GM23338 (cell line): ENCODE data around the gene SASH1. TPM values are rescaled to one million over a fixed set of nuclear protein-coding genes. Genes with fewer than 3 reads are reported as not detected.

Source experiments
- ATAC-seq: fragments of 200-7000 bp; cut with Tn5 transposase; 3 replicates; pipeline ENCODE4 v1.9.1; 2020
- DNase-seq: peaks from one replicate; pipeline ENCODE4 v3.0.0-alpha.2; 2015; ENCODE audit warnings: low spot score
- H2AFZ ChIP-seq: fragments of 200-600 bp; sonication (generic); 2 replicates; pipeline ENCODE4 v1.8.0; 2016; ENCODE audit warnings: antibody characterized with exemption, mild to moderate bottlenecking, moderate library complexity
- H3F3A ChIP-seq: fragments of 200-600 bp; sonication (generic); replicated peaks from 2 replicates; pipeline ENCODE4 v1.8.0; 2017; ENCODE audit warnings: antibody characterized with exemption, mixed run types, low read depth
- H3K27ac ChIP-seq: fragments of 200-600 bp; sonication (generic); 2 replicates; pipeline ENCODE4 v1.6.1; 2016; ENCODE audit warnings: low read depth
- H3K27me3 ChIP-seq: fragments of 200-600 bp; sonication (generic); 2 replicates; pipeline ENCODE4 v1.8.0; 2016; ENCODE audit warnings: mild to moderate bottlenecking, mixed run types, moderate library complexity; ENCODE audit not compliant: insufficient read depth
- H3K36me3 ChIP-seq: fragments of 200-600 bp; sonication (generic); 2 replicates; pipeline ENCODE4 v1.8.0; 2016; ENCODE audit warnings: mild to moderate bottlenecking; ENCODE audit not compliant: insufficient read depth
- H3K4me1 ChIP-seq: fragments of 200-600 bp; sonication (generic); 2 replicates; pipeline ENCODE4 v1.8.0; 2016; ENCODE audit warnings: mild to moderate bottlenecking, moderate library complexity; ENCODE audit not compliant: insufficient read depth
- H3K4me2 ChIP-seq: fragments of 200-600 bp; sonication (generic); 2 replicates; pipeline ENCODE4 v1.7.1; 2017; ENCODE audit warnings: mixed run types
- H3K4me3 ChIP-seq: fragments of 200-600 bp; sonication (generic); 2 replicates; pipeline ENCODE4 v1.6.1; 2016; ENCODE audit warnings: mixed run types
- H3K79me2 ChIP-seq: fragments of 200-600 bp; sonication (generic); replicated peaks from 2 replicates; pipeline ENCODE4 v1.8.0; 2017; ENCODE audit warnings: mild to moderate bottlenecking; ENCODE audit not compliant: insufficient read depth
- H3K9me2 ChIP-seq: fragments of 200-600 bp; sonication (generic); 2 replicates; pipeline ENCODE4 v1.8.0; 2017; ENCODE audit not compliant: insufficient read depth
- H4K20me1 ChIP-seq: fragments of 200-600 bp; sonication (generic); replicated peaks from 2 replicates; pipeline ENCODE4 v1.8.0; 2017; ENCODE audit warnings: mild to moderate bottlenecking; ENCODE audit not compliant: insufficient read depth
- H3K27ac Mint-ChIP-seq: 2 replicates; pipeline ENCODE4 v1.8.0; 2020; ENCODE audit warnings: inconsistent platforms, mild to moderate bottlenecking, moderate library complexity, mixed read lengths
- H3K27me3 Mint-ChIP-seq: 3 replicates; pipeline ENCODE4 v1.8.0; 2022; ENCODE audit warnings: low read depth, mild to moderate bottlenecking, moderate library complexity, mixed read lengths, inconsistent platforms; ENCODE audit not compliant: insufficient read depth, poor library complexity
- H3K36me3 Mint-ChIP-seq: 3 replicates; pipeline ENCODE4 v1.8.0; 2021; ENCODE audit warnings: low read depth, mild to moderate bottlenecking, inconsistent platforms, moderate library complexity, mixed read lengths
- H3K4me1 Mint-ChIP-seq: 3 replicates; pipeline ENCODE4 v1.8.0; 2020; ENCODE audit warnings: mild to moderate bottlenecking, inconsistent platforms, mixed read lengths
- H3K4me3 Mint-ChIP-seq: 3 replicates; pipeline ENCODE4 v1.8.0; 2021; ENCODE audit warnings: moderate library complexity, mild to moderate bottlenecking, inconsistent platforms, mixed read lengths
- H3K9me3 Mint-ChIP-seq: 3 replicates; pipeline ENCODE4 v1.8.0; 2020; ENCODE audit warnings: moderate library complexity, mild to moderate bottlenecking, inconsistent platforms, mixed read lengths
- CREB1 ChIP-seq: fragments of 250-450 bp; sonication (Bioruptor Pico); IDR thresholded peaks from 2 replicates; pipeline ENCODE4 v1.5.0; 2020; ENCODE audit warnings: low read depth, mild to moderate bottlenecking, moderate library complexity
- ETS1 ChIP-seq: IDR thresholded peaks from 2 replicates; pipeline ENCODE4 v1.6.1; 2016; ENCODE audit warnings: antibody characterized with exemption
- EZH2 ChIP-seq: fragments of 200-600 bp; sonication (generic); IDR thresholded peaks from one replicate; pipeline ENCODE4 v1.8.0; 2017; ENCODE audit warnings: antibody characterized with exemption, mild to moderate bottlenecking, low read depth; ENCODE audit not compliant: unreplicated experiment
- EZH2phosphoT487 ChIP-seq: fragments of 200-600 bp; sonication (generic); IDR thresholded peaks from one replicate; pipeline ENCODE4 v1.8.1; 2018; ENCODE audit warnings: antibody characterized with exemption; ENCODE audit not compliant: unreplicated experiment
- JUNB ChIP-seq: IDR thresholded peaks from one replicate; pipeline ENCODE4 v1.6.1; 2016; ENCODE audit warnings: antibody characterized with exemption; ENCODE audit not compliant: unreplicated experiment
- NANOG ChIP-seq: IDR thresholded peaks from 2 replicates; pipeline ENCODE4 v1.6.1; 2016; ENCODE audit warnings: antibody characterized with exemption, borderline replicate concordance
- POLR2AphosphoS5 ChIP-seq: IDR thresholded peaks from 2 replicates; pipeline ENCODE4 v1.6.1; 2016; ENCODE audit warnings: antibody characterized with exemption, low read depth
- STAT1 ChIP-seq: IDR thresholded peaks from one replicate; pipeline ENCODE4 v1.6.1; 2016; ENCODE audit warnings: antibody characterized with exemption; ENCODE audit not compliant: unreplicated experiment
- ZNF114 ChIP-seq: fragments of 250-450 bp; sonication (Bioruptor Pico); IDR thresholded peaks from 2 replicates; pipeline ENCODE4 v1.5.0; 2020; ENCODE audit warnings: mild to moderate bottlenecking, moderate library complexity
- ZNF331 ChIP-seq: fragments of 250-450 bp; sonication (Bioruptor Pico); IDR thresholded peaks from 2 replicates; pipeline ENCODE4 v1.5.0; 2020; ENCODE audit warnings: low read depth, mild to moderate bottlenecking, moderate library complexity
- polyA plus RNA-seq: library from polyadenylated mRNA; unstranded; fragments of >200 nt; fragmentation: Nextera tagmentation; extraction: Ambion mirVana; gene quantifications from 2 replicates; pipeline ENCODE4 v1.2.1, GENCODE V29; 2016
- total RNA-seq: library from RNA; depleted of rRNA; stranded (reverse); fragments of >200 nt; shearing (Covaris generic); gene quantifications from 2 replicates; pipeline ENCODE4 v1.2.3, GENCODE V29; 2014
- TF ChIP-seq, protein P1 (sequence below): fragments of 250-450 bp; sonication (Bioruptor Pico); IDR thresholded peaks from 2 replicates; pipeline ENCODE4 v1.5.0; 2020; ENCODE audit warnings: mild to moderate bottlenecking, moderate library complexity
- TF ChIP-seq, protein P2 (sequence below), 2 experiments: fragments of 200-600 bp in 1 of 2; sonication (generic) in 1 of 2; conservative IDR thresholded peaks; 2 replicates each; pipeline versions ENCODE4 v1.5.1 to v1.6.1; 2016 to 2017; ENCODE audit warnings: antibody characterized with exemption in 2 of 2, low read depth in 2 of 2, mild to moderate bottlenecking in 2 of 2, moderate library complexity in 1 of 2
- TF ChIP-seq, protein P3 (sequence below): IDR thresholded peaks from one replicate; pipeline ENCODE4 v1.6.1; 2018; ENCODE audit warnings: antibody characterized with exemption; ENCODE audit not compliant: unreplicated experiment

SASH1 gene
- total and polyA plus RNA-seq, 2 experiments from 2014 or later = 8.2 to 30.2 TPM

GRCh38 chr6:148465011-148465335, 122.3 kb downstream of the SASH1 start:
- no peaks in the 10 kb centered on the region; the same call in 2 of the 3 replicates for H3K36me3 Mint-ChIP-seq
- H3K4me1 Mint-ChIP-seq = peaks cover 24% of the 10 kb centered on the region
- H3F3A ChIP-seq = no peaks in the 10 kb centered on the region
- peaks cover 11% of the 10 kb centered on the region; the same call in 1 of the 2 replicates for H4K20me1 ChIP-seq
- H3K27ac ChIP-seq = no peak overlapping the region
- no peaks in the 10 kb centered on the region for H3K36me3 ChIP-seq
- peaks cover 12% of the 10 kb centered on the region; the same call in 1 of the 2 replicates for H3K4me1 ChIP-seq
- no peak overlapping the region for H3K4me3 Mint-ChIP-seq
- H2AFZ ChIP-seq = no peak overlapping the region
- H3K27me3 Mint-ChIP-seq = no peaks in the 10 kb centered on the region
- H3K9me2 ChIP-seq = no peaks in the 10 kb centered on the region
- ATAC-seq = no peak
- no peak overlapping the region for H3K4me3 ChIP-seq
- DNase-seq = no peak
- TF ChIP-seq NANOG (no peak), ZNF114 (no peak), ZNF331 (CRISPR knock-in tag) (no peak), STAT1 (no peak), POLR2AphosphoS5 (no peak), EZH2phosphoT487 (no peak), ETS1 (no peak), CREB1 (CRISPR knock-in tag) (no peak), EZH2 (no peak), JUNB (no peak)
- TF ChIP-seq, protein P1, sequence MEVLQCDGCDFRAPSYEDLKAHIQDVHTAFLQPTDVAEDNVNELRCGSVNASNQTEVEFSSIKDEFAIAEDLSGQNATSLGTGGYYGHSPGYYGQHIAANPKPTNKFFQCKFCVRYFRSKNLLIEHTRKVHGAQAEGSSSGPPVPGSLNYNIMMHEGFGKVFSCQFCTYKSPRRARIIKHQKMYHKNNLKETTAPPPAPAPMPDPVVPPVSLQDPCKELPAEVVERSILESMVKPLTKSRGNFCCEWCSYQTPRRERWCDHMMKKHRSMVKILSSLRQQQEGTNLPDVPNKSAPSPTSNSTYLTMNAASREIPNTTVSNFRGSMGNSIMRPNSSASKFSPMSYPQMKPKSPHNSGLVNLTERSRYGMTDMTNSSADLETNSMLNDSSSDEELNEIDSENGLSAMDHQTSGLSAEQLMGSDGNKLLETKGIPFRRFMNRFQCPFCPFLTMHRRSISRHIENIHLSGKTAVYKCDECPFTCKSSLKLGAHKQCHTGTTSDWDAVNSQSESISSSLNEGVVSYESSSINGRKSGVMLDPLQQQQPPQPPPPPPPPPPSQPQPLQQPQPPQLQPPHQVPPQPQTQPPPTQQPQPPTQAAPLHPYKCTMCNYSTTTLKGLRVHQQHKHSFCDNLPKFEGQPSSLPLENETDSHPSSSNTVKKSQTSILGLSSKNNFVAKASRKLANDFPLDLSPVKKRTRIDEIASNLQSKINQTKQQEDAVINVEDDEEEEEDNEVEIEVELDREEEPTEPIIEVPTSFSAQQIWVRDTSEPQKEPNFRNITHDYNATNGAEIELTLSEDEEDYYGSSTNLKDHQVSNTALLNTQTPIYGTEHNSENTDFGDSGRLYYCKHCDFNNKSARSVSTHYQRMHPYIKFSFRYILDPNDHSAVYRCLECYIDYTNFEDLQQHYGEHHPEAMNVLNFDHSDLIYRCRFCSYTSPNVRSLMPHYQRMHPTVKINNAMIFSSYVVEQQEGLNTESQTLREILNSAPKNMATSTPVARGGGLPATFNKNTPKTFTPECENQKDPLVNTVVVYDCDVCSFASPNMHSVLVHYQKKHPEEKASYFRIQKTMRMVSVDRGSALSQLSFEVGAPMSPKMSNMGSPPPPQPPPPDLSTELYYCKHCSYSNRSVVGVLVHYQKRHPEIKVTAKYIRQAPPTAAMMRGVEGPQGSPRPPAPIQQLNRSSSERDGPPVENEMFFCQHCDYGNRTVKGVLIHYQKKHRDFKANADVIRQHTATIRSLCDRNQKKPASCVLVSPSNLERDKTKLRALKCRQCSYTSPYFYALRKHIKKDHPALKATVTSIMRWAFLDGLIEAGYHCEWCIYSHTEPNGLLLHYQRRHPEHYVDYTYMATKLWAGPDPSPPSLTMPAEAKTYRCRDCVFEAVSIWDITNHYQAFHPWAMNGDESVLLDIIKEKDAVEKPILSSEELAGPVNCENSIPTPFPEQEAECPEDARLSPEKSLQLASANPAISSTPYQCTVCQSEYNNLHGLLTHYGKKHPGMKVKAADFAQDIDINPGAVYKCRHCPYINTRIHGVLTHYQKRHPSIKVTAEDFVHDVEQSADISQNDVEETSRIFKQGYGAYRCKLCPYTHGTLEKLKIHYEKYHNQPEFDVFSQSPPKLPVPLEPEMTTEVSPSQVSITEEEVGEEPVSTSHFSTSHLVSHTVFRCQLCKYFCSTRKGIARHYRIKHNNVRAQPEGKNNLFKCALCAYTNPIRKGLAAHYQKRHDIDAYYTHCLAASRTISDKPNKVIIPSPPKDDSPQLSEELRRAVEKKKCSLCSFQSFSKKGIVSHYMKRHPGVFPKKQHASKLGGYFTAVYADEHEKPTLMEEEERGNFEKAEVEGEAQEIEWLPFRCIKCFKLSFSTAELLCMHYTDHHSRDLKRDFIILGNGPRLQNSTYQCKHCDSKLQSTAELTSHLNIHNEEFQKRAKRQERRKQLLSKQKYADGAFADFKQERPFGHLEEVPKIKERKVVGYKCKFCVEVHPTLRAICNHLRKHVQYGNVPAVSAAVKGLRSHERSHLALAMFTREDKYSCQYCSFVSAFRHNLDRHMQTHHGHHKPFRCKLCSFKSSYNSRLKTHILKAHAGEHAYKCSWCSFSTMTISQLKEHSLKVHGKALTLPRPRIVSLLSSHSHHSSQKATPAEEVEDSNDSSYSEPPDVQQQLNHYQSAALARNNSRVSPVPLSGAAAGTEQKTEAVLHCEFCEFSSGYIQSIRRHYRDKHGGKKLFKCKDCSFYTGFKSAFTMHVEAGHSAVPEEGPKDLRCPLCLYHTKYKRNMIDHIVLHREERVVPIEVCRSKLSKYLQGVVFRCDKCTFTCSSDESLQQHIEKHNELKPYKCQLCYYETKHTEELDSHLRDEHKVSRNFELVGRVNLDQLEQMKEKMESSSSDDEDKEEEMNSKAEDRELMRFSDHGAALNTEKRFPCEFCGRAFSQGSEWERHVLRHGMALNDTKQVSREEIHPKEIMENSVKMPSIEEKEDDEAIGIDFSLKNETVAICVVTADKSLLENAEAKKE (CRISPR knock-in tag) = no peak
- TF ChIP-seq, protein P2, sequence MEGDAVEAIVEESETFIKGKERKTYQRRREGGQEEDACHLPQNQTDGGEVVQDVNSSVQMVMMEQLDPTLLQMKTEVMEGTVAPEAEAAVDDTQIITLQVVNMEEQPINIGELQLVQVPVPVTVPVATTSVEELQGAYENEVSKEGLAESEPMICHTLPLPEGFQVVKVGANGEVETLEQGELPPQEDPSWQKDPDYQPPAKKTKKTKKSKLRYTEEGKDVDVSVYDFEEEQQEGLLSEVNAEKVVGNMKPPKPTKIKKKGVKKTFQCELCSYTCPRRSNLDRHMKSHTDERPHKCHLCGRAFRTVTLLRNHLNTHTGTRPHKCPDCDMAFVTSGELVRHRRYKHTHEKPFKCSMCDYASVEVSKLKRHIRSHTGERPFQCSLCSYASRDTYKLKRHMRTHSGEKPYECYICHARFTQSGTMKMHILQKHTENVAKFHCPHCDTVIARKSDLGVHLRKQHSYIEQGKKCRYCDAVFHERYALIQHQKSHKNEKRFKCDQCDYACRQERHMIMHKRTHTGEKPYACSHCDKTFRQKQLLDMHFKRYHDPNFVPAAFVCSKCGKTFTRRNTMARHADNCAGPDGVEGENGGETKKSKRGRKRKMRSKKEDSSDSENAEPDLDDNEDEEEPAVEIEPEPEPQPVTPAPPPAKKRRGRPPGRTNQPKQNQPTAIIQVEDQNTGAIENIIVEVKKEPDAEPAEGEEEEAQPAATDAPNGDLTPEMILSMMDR (conservative IDR thresholded peaks at IDR 0.05; ENCODE audit: low read depth in 2 of 2) = no peak
- TF ChIP-seq, protein P3, sequence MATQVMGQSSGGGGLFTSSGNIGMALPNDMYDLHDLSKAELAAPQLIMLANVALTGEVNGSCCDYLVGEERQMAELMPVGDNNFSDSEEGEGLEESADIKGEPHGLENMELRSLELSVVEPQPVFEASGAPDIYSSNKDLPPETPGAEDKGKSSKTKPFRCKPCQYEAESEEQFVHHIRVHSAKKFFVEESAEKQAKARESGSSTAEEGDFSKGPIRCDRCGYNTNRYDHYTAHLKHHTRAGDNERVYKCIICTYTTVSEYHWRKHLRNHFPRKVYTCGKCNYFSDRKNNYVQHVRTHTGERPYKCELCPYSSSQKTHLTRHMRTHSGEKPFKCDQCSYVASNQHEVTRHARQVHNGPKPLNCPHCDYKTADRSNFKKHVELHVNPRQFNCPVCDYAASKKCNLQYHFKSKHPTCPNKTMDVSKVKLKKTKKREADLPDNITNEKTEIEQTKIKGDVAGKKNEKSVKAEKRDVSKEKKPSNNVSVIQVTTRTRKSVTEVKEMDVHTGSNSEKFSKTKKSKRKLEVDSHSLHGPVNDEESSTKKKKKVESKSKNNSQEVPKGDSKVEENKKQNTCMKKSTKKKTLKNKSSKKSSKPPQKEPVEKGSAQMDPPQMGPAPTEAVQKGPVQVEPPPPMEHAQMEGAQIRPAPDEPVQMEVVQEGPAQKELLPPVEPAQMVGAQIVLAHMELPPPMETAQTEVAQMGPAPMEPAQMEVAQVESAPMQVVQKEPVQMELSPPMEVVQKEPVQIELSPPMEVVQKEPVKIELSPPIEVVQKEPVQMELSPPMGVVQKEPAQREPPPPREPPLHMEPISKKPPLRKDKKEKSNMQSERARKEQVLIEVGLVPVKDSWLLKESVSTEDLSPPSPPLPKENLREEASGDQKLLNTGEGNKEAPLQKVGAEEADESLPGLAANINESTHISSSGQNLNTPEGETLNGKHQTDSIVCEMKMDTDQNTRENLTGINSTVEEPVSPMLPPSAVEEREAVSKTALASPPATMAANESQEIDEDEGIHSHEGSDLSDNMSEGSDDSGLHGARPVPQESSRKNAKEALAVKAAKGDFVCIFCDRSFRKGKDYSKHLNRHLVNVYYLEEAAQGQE = no peak
- H3K27ac Mint-ChIP-seq = no peak overlapping the region; the same call in 1 of the 2 replicates
- no peaks in the 10 kb centered on the region for H3K27me3 ChIP-seq
- H3K4me2 ChIP-seq = no peak overlapping the region
- 0 out of 2 replicates have a peak, but pooled peaks cover 6% of the 10 kb centered on the region for H3K79me2 ChIP-seq
- no peaks in the 10 kb centered on the region for H3K9me3 Mint-ChIP-seq
